Head of caudate nucleus (tissue), 42 donors: Measurements from ENCODE around the gene TUSC2.

Experiments used
- DNase-seq, 42 donors: peaks; one replicate each; pipeline versions ENCODE4 v3.0.0 to v3.0.0-alpha.2; 2020 to 2021; ENCODE audit warnings: mixed read lengths in 7 of 42
- intact Hi-C: fragments of 100-400 bp; cut with DNase I; formaldehyde crosslinking; loops from one replicate; pipeline ENCODE4 v1.15.0; 2022

Gene TUSC2

DNA sequence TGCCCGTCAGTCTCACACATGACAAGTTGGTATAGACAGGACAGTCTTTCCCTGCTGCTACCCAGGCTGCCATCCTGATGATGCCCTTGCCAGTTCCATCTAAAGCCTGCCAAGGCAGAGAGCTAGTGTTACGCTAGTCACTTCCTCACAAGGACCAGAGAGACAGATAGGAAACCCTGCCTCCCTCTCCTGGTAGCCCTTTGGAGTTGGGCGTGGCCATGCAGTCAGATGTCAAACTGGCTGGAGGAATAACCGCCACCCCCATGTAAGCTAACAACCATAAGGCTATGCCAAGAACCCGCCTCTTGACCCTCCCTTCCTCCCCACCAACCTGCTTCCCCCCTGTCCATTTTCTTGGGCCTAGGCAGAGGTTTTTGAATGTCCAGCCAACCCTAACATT lies 28.5 kb upstream of the TUSC2 start:
- intact Hi-C loops = no loop called here
- no peak for DNase-seq

DNA sequence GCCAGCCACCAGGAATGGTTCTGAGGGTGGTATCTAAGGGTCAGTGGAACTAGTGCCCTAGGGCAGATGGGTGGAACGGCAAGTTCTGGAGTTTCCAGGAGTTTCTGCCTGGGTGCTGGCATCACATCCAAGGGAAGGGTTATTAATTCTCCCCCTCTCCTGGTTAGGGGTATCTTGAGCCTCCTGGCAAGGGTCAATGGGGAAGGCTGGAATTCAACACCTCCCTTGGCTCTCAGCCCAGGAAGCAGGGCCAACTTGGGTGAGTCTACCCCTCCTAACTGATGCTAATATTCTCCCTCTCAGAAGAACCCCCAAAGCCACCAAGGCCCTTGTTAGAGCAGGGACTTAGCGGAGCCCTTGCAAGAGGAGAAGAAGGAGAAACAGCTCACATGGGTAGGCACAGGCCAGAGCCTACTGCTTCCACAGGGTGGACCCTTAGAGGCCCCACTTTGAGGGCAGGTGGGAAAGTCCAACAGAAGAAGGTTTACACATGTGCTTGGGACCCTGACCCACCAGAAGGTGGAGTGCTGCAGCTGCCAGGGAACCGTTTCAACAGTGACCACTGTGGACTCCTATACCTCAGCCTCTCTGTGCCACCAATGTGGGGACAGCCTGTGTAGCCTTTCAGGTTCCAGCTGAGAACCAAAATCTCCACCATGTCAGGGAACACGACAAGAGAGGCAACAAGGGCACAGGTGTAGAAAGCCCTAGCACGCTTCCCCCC lies 28.0 kb upstream of the TUSC2 start:
- no peak for DNase-seq

DNA sequence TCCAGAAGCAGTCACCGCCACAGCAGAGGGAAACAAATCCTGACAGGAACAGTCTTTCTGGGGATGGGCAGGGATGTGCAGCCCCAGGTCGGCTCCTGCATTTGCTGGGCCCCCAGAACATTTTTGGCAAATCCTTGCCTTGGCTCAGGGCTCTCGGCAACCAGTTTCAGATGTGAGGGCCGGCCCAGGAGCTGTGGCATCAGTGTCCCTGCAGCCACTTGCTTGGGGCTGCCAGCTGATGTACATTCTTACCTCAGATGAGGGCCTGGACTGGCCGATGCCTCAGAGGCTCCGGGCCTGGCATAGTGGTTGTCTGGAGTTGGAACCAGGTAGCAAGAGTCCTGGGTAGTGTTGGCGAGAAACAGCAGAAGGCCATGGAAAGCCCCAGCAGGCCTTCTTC lies 26.8 kb upstream of the TUSC2 start:
- intact Hi-C loops = no loop called here
- DNase-seq = no peak

More for the DNA sequence above, 28.0 kb upstream of the TUSC2 start:
- intact Hi-C loops = no loop called here

GRCh38 chr3:50354186-50354764 lies 26.3 kb upstream of the TUSC2 start:
- intact Hi-C loops = no loop called here
- DNase-seq = no peak

DNA sequence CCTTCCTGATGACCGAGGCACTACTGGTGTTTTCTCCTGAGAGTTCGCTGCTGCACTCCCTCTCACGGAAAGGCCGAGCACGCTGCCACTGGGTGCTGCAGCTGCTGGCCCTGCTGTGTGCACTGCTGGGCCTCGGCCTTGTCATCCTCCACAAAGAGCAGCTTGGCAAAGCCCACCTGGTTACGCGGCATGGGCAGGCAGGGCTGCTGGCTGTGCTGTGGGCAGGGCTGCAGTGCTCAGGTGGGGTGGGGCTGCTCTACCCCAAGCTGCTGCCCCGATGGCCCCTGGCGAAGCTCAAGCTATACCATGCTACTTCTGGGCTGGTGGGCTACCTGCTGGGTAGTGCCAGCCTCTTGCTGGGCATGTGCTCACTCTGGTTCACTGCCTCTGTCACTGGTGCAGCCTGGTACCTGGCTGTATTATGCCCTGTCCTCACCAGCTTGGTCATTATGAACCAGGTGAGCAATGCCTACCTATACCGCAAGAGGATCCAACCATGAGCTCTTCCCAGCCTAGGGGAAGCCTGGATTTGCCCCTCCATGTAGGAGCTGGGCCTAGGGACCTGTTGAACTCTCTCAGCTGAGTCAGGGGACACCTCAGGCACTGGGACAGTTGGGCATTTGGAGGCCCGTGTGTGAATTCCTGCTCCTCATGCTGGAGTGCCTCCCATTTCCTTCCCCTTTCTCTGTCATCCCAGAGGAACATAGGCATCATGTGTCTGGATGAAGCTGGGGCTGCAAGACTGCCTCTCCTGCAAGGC lies 25.4 kb upstream of the TUSC2 start:
- no peak for DNase-seq
- intact Hi-C loops = no loop called here

GRCh38 chr3:50352781-50353180 lies 24.8 kb upstream of the TUSC2 start:
- intact Hi-C loops = no loop called here
- no peak for DNase-seq

- DNase-seq = peak in 2 of 42 donors; percentile 15 to 39
- intact Hi-C loops = loop anchor here (1.0 kb wide), 1 partner anchor 8 kb away; the partner anchor contains the start of gene TMEM115
These were observed 23.3 kb upstream of the TUSC2 start for GRCh38 chr3:50351323-50351697.

GRCh38 chr3:50350527-50351322 lies 22.7 kb upstream of the TUSC2 start, which contains the start of the genes CYB561D2 and NPRL2:
TSS of gene CYB561D2 (plus strand) at chr3:50350862. CDS start at chr3:50351434, 572 bp downstream.
TSS of gene NPRL2 (minus strand) at chr3:50350775. CDS start at chr3:50350652, 123 bp downstream.
- intact Hi-C loops = loop anchor here (1.0 kb wide), 1 partner anchor 9 kb away; the partner anchor contains the start of gene TMEM115
- DNase-seq = peak; percentile 97 to 100 (median 99)

GRCh38 chr3:50350213-50350526 lies 22.1 kb upstream of the TUSC2 start:
- peak in 1 of 42 donors; percentile 16 for DNase-seq
- intact Hi-C loops = no loop called here

- intact Hi-C loops = loop anchor here (5.0 kb wide), 1 partner anchor 195 kb away; no protein-coding TSS in a partner anchor
- DNase-seq = peak; percentile 45 to 88 (median 70)
These were observed 19.3 kb upstream of the TUSC2 start for GRCh38 chr3:50347187-50347813.

DNA sequence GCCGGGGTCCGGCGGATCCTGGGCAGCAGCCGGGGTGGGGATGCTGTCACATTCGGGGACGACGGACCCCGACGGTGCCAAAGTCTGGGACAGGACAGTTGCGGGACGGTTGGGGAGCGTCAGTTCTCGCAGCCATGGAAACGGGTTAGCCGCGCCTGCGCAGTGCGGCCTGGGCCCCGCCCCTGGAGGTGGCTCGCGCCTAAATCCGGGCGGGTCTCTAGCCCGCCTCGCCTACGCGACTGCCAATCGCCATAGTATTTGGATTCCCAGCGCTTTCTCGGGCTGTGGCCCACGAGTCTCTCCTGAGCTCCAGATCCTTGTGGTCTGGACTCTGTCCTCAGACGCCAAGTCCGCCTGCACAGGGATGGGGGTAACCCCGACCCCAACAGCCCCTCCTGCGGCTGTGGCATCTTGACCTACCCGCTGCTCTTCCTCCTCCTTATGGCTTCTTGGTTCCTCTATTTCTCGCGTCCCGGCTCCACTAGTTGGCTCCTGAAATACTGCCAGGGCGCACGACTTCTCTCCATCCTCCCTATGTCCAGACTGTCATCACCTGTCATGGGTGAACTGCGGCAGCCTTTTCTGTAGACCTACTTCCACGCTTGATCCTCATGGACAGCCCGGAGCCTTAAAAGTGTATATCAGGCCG lies 17.7 kb upstream of the TUSC2 start, which contains the start of gene ZMYND10:
TSS of gene ZMYND10 (minus strand) at position 147 of the 649 bp plus-strand sequence. CDS start 153 bp downstream, outside the sequence.
- intact Hi-C loops = loop anchor here (5.0 kb wide), 1 partner anchor 197 kb away; no protein-coding TSS in a partner anchor
- peak; percentile 33 to 87 (median 71) for DNase-seq

- intact Hi-C loops = loop anchor here (5.0 kb wide), 1 partner anchor 197 kb away; no protein-coding TSS in a partner anchor
- DNase-seq = no peak
These were observed 17.0 kb upstream of the TUSC2 start for GRCh38 chr3:50345008-50345407.

GRCh38 chr3:50342813-50343633 lies 15.0 kb upstream of the TUSC2 start:
- intact Hi-C loops = no loop called here

GRCh38 chr3:50341996-50342650 lies 14.1 kb upstream of the TUSC2 start:
- intact Hi-C loops = no loop called here
- no peak for DNase-seq

More at GRCh38 chr3:50342813-50343633, 15.0 kb upstream of the TUSC2 start:
- no peak for DNase-seq

- no peak for DNase-seq
- intact Hi-C loops = no loop called here
These were observed 13.5 kb upstream of the TUSC2 start for GRCh38 chr3:50341537-50341936.
